ENCODE measurements around the gene KLK15.

Gene KLK15, protein sequence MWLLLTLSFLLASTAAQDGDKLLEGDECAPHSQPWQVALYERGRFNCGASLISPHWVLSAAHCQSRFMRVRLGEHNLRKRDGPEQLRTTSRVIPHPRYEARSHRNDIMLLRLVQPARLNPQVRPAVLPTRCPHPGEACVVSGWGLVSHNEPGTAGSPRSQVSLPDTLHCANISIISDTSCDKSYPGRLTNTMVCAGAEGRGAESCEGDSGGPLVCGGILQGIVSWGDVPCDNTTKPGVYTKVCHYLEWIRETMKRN

DNA sequence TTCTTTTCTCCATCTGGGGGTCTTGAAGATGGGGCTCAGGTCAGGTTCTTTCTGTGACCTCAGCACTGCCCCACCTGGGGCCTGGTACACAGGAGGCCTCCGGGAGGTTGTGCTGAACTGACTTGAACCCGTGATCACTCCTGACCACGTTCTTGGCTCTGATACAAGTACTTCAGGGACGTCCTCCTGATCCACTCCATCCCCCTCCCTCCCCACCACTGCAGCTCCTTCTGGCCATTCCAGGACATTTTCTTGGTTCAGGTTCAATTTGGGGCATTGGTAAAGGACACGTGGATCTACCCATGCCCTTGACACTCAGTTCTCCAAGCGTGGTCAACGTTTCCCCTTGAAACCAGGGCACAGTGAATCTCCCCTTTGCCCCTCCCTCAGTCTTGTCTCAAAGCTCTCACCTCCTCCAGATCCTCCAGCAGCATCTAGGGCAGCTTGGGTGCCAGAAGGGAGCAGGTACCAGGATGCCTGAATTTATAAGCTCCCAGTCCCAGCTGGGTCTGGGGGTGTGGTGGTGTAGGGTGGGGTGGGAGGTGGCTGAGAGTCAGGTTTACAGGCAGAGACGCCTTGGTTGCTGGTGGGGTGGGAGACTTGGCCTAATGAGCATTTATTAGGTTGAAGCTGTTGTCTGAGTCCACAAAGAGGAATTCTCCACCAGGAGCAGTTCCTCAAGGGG lies at the start of gene KLK15:
Gene KLK15, minus strand, starts transcription at position 458 of the 685 bp plus-strand sequence. CDS start 2,082 bp downstream, outside the sequence.
- no peak for DNase-seq (ENCODE audit: low read depth, low spot score)

DNA sequence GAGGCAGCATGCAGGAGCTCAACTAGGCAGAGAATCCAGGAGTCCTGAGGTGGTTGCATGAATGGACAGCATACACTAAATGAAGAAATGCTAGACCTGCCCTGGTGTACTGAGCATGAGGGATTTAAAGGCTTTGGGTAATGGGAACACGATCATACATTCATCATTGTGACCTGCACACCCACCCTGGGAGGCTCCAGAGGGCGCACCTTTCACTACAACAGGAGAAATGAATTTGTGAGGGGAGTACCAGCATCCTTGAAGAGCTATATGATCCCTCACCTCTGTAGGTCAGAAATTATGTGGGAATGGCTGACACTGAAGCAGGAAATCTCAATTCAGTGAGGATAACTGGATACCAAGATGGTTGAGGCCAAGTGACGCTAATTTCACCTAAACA lies 48.8 kb upstream of the KLK15 start:
- no peak for DNase-seq (ENCODE audit: low read depth, low spot score)

DNA sequence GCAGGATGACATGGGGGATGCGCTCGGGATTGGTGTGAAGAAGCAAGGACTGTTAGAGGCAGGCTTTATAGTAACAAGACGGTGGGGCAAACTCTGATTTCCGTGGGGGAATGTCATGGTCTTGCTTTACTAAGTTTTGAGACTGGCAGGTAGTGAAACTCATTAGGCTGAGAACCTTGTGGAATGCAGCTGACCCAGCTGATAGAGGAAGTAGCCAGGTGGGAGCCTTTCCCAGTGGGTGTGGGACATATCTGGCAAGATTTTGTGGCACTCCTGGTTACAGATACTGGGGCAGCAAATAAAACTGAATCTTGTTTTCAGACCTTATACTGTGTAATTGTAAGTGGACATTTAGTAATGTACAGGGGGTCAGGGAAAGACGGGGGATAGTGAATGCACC lies 46.9 kb upstream of the KLK15 start:
- DNase-seq (ENCODE audit: low read depth, low spot score), result no peak

DNA sequence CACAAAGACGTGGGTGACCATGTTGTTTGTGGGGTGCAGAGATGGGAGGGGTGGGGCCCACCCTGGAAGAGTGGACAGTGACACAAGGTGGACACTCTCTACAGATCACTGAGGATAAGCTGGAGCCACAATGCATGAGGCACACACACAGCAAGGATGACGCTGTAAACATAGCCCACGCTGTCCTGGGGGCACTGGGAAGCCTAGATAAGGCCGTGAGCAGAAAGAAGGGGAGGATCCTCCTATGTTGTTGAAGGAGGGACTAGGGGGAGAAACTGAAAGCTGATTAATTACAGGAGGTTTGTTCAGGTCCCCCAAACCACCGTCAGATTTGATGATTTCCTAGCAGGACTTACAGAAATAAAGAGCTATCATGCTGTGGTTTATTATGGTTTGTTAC lies 45.5 kb upstream of the KLK15 start:
- no peak for DNase-seq (ENCODE audit: low read depth, low spot score)

DNA sequence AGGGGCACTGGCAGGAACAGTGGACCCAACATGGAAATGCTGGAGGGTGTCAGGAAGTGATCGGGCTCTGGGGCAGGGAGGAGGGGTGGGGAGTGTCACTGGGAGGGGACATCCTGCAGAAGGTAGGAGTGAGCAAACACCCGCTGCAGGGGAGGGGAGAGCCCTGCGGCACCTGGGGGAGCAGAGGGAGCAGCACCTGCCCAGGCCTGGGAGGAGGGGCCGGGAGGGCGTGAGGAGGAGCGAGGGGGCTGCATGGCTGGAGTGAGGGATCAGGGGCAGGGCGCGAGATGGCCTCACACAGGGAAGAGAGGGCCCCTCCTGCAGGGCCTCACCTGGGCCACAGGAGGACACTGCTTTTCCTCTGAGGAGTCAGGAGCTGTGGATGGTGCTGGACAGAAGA lies 44.0 kb upstream of the KLK15 start:
- DNase-seq (ENCODE audit: low read depth, low spot score), result no peak

DNA sequence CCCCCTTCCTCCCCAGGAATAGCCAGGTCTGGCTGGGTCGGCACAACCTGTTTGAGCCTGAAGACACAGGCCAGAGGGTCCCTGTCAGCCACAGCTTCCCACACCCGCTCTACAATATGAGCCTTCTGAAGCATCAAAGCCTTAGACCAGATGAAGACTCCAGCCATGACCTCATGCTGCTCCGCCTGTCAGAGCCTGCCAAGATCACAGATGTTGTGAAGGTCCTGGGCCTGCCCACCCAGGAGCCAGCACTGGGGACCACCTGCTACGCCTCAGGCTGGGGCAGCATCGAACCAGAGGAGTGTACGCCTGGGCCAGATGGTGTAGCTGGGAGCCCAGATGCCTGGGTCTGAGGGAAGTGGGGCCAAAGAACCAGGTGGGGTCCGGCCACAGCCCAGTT lies 43.1 kb upstream of the KLK15 start:
- DNase-seq (ENCODE audit: low read depth, low spot score), result no peak

DNA sequence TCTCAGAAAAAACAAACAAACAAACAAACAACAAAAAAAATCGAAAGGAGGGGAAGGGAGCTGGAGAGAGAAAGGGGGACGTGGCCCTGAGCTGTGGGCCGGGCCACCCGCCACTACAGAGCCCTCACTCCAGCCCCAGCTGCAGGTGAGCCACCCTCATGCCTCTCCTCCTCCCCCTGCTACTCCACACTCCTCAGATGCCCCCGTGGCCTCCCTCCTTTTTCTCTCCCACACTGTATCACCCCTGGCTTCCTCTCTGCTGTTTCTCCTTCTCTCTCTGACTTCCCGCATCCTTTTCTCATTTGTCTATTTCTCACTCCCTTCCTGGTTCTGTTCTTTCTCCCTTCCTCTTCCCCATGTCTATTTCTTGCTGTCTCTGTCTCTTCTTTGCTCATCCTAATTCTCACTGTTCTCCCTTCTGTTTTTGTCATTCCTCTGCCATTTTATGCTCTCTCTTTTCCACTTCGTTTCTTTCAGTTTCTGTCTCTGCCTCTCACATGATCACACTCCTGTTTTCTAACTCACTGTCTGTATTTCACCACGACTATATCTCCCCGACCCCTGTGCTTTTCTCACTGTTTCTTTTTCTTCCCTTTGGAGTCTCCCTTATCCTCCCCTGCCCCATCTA lies 42.5 kb upstream of the KLK15 start:
- no peak for DNase-seq (ENCODE audit: low read depth, low spot score)

DNA sequence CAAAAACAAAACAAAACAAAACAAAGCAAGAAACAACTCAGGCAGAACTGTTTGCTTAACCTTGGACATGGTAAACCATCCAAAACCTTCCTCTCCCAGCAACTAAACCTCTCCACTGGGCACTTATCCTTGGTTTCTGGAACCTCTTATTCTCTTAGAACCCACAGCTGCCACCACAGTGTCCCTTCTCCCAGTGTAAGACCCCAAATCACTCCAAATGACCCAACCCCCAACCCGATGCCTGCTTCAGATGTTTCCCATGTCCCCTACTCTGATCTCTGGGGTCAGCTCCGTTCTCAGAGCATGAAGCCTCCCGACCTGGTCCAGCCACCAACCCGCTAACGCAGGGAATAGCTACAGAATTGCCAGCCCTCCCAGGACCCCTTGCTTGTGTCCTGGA lies 40.8 kb upstream of the KLK15 start:
- DNase-seq (ENCODE audit: low read depth, low spot score), result no peak

DNA sequence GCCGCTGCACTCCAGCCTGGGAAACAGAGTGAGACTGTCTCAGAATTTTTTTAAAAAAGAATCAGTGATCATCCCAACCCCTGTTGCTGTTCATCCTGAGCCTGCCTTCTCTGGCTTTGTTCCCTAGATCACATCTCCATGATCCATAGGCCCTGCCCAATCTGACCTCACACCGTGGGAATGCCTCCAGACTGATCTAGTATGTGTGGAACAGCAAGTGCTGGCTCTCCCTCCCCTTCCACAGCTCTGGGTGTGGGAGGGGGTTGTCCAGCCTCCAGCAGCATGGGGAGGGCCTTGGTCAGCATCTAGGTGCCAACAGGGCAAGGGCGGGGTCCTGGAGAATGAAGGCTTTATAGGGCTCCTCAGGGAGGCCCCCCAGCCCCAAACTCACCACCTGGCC lies 39.7 kb upstream of the KLK15 start, which contains the start of gene KLK2:
Gene KLK2, plus strand, starts transcription at position 384 of the 400 bp plus-strand sequence. CDS start 35 bp downstream, outside the sequence.
- no peak for DNase-seq (ENCODE audit: low read depth, low spot score)

DNA sequence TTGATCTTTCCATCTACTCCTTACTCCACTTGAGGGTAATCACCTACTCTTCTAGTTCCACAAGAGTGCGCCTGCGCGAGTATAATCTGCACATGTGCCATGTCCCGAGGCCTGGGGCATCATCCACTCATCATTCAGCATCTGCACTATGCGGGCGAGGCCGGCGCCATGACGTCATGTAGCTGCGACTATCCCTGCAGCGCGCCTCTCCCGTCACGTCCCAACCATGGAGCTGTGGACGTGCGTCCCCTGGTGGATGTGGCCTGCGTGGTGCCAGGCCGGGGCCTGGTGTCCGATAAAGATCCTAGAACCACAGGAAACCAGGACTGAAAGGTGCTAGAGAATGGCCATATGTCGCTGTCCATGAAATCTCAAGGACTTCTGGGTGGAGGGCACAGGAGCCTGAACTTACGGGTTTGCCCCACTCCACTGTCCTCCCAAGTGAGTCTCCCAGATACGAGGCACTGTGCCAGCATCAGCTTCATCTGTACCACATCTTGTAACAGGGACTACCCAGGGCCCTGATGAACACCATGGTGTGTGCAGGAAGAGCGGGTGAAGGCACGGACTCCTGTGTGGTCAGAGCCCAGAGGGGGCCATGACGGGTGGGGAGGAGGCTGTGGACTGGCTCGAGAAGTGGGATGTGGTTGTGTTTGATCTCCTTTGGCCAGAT lies 37.2 kb upstream of the KLK15 start:
- DNase-seq (ENCODE audit: low read depth, low spot score), result no peak

DNA sequence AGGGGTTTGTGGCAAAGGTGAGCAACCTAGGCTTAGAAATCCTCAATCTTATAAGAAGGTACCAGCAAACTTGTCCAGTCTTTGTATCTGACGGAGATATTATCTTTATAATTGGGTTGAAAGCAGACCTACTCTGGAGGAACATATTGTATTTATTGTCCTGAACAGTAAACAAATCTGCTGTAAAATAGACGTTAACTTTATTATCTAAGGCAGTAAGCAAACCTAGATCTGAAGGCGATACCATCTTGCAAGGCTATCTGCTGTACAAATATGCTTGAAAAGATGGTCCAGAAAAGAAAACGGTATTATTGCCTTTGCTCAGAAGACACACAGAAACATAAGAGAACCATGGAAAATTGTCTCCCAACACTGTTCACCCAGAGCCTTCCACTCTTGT lies 36.1 kb upstream of the KLK15 start:
- no peak for DNase-seq (ENCODE audit: low read depth, low spot score)

DNA sequence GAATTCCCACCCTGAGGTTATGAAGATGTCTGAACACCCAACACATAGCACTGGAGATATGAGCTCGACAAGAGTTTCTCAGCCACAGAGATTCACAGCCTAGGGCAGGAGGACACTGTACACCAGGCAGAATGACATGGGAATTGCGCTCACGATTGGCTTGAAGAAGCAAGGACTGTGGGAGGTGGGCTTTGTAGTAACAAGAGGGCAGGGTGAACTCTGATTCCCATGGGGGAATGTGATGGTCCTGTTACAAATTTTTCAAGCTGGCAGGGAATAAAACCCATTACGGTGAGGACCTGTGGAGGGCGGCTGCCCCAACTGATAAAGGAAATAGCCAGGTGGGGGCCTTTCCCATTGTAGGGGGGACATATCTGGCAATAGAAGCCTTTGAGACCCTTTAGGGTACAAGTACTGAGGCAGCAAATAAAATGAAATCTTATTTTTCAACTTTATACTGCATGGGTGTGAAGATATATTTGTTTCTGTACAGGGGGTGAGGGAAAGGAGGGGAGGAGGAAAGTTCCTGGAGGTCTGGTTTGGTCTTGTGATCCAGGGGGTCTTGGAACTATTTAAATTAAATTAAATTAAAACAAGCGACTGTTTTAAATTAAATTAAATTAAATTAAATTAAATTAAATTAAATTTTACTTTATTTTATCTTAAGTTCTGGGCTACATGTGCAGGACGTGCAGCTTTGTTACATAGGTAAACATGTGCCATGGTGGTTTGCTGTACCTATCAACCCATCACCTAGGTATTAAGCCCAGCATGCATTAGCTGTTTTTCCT lies 28.3 kb upstream of the KLK15 start:
- no peak for DNase-seq (ENCODE audit: low read depth, low spot score)

DNA sequence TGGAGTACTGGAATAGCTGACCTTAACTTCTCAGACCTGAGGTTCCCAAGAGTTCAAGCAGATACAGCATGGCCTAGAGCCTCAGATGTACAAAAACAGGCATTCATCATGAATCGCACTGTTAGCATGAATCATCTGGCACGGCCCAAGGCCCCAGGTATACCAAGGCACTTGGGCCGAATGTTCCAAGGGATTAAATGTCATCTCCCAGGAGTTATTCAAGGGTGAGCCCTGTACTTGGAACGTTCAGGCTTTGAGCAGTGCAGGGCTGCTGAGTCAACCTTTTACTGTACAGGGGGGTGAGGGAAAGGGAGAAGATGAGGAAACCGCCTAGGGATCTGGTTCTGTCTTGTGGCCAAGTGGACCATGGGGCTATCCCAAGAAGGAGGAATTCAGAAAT lies 27.6 kb upstream of the KLK15 start:
- DNase-seq (ENCODE audit: low read depth, low spot score), result no peak

DNA sequence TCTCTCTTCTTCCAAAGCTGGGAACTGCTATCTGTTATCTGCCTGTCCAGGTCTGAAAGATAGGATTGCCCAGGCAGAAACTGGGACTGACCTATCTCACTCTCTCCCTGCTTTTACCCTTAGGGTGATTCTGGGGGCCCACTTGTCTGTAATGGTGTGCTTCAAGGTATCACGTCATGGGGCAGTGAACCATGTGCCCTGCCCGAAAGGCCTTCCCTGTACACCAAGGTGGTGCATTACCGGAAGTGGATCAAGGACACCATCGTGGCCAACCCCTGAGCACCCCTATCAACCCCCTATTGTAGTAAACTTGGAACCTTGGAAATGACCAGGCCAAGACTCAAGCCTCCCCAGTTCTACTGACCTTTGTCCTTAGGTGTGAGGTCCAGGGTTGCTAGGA lies 26.5 kb upstream of the KLK15 start:
- no peak for DNase-seq (ENCODE audit: low read depth, low spot score)

DNA sequence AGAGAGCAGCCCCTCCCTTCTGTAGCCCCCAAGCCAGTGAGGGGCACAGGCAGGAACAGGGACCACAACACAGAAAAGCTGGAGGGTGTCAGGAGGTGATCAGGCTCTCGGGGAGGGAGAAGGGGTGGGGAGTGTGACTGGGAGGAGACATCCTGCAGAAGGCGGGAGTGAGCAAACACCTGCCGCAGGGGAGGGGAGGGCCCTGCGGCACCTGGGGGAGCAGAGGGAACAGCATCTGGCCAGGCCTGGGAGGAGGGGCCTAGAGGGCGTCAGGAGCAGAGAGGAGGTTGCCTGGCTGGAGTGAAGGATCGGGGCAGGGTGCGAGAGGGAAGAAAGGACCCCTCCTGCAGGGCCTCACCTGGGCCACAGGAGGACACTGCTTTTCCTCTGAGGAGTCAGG lies 25.5 kb upstream of the KLK15 start:
- no peak for DNase-seq (ENCODE audit: low read depth, low spot score)

DNA sequence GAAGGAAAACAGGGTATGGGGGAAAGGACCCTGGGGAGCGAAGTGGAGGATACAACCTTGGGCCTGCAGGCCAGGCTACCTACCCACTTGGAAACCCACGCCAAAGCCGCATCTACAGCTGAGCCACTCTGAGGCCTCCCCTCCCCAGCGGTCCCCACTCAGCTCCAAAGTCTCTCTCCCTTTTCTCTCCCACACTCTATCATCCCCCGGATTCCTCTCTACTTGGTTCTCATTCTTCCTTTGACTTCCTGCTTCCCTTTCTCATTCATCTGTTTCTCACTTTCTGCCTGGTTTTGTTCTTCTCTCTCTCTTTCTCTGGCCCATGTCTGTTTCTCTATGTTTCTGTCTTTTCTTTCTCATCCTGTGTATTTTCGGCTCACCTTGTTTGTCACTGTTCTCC lies 24.0 kb upstream of the KLK15 start:
- DNase-seq (ENCODE audit: low read depth, low spot score), result no peak

DNA sequence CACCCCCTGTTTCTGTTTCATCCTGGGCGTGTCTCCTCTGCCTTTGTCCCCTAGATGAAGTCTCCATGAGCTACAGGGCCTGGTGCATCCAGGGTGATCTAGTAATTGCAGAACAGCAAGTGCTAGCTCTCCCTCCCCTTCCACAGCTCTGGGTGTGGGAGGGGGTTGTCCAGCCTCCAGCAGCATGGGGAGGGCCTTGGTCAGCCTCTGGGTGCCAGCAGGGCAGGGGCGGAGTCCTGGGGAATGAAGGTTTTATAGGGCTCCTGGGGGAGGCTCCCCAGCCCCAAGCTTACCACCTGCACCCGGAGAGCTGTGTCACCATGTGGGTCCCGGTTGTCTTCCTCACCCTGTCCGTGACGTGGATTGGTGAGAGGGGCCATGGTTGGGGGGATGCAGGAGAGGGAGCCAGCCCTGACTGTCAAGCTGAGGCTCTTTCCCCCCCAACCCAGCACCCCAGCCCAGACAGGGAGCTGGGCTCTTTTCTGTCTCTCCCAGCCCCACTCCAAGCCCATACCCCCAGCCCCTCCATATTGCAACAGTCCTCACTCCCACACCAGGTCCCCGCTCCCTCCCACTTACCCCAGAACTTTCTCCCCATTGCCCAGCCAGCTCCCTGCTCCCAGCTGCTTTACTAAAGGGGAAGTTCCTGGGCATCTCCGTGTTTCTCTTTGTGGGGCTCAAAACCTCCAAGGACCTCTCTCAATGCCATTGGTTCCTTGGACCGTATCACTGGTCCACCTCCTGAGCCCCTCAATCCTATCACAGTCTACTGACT lies 21.4 kb upstream of the KLK15 start, which contains the start of gene KLK3:
Gene KLK3, plus strand, starts transcription at position 280 of the 775 bp plus-strand sequence. Its CDS starts 41 bp downstream, at position 321.
- DNase-seq (ENCODE audit: low read depth, low spot score), result no peak

DNA sequence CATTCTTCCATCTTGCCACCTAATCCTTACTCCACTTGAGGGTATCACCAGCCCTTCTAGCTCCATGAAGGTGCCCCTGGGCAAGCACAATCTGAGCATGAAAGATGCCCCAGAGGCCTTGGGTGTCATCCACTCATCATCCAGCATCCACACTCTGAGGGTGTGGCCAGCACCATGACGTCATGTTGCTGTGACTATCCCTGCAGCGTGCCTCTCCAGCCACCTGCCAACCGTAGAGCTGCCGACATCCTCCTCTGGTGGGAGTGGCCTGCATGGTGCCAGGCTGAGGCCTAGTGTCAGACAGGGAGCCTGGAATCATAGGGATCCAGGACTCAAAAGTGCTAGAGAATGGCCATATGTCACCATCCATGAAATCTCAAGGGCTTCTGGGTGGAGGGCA lies 18.2 kb upstream of the KLK15 start:
- DNase-seq (ENCODE audit: low read depth, low spot score), result no peak

DNA sequence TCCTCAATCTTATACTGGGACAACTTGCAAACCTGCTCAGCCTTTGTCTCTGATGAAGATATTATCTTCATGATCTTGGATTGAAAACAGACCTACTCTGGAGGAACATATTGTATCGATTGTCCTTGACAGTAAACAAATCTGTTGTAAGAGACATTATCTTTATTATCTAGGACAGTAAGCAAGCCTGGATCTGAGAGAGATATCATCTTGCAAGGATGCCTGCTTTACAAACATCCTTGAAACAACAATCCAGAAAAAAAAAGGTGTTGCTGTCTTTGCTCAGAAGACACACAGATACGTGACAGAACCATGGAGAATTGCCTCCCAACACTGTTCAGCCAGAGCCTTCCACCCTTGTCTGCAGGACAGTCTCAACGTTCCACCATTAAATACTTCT lies 17.4 kb upstream of the KLK15 start:
- DNase-seq (ENCODE audit: low read depth, low spot score), result no peak

DNA sequence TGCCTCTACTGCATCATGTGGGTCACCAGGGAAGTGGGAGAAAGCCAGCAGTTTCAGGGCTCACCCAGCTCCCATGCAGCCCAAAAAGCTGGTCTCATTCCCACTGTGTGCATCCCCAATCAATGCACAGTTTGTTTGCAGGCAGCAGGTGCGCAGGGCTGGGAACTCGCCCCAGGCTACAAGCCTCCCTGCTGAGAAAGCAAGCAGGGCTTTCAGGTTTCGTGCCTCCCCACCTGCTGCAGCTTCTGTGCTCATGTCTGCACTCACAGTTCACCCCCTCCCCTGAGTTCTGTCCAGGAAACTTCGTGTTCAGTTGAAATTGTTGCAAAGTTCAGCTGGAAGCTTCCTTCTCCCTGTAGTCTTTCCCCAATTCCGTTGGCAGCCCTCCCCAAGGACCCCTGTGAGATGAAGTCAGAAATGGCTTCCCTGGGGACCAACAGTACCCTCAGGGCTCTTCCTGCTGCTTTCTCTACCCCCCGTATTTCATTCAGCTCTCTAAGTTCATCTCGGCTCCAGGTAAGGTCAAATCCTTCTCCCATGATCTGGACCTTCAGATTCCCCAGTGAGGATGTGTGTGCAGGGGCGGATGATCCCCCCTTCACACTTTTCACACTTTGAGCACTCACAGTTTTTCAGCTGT lies 11.0 kb upstream of the KLK15 start:
- no peak for DNase-seq (ENCODE audit: low read depth, low spot score)

Data from activated naive CD8-positive, alpha-beta T cell treated with anti-CD3 and anti-CD28 coated beads, Interleukin-2, amount 50 U/mL, for 16 hours (primary cell).